Uterus (tissue), 4 donors: Measurements from ENCODE around the gene AUTS2. TPM values are rescaled to one million over a fixed set of nuclear protein-coding genes. Genes with fewer than 3 reads are reported as not detected.

ENCODE experiments used
- DNase-seq, 2 donors: peaks; one replicate each; pipeline ENCODE4 v3.0.0-alpha.2; 2019 to 2020
- H3K27ac ChIP-seq, 2 donors: fragments of 200-600 bp; sonication (generic); 1 replicate in 1 of 2; 2 replicates in 1 of 2; pipeline ENCODE4 v1.5.1; 2016 to 2018
- H3K27me3 ChIP-seq, 2 donors: fragments of 200-600 bp; sonication (generic); one replicate each; pipeline ENCODE4 v1.5.1; 2018 to 2019; ENCODE audit warnings: control low read depth in 1 of 2
- H3K36me3 ChIP-seq, 2 donors: fragments of 200-600 bp; sonication (generic); one replicate each; pipeline ENCODE4 v1.5.1; 2019; ENCODE audit warnings: control low read depth in 1 of 2
- H3K4me1 ChIP-seq, 2 donors: fragments of 200-600 bp; sonication (generic); one replicate each; pipeline ENCODE4 v1.5.1; 2018 to 2019; ENCODE audit warnings: control low read depth in 1 of 2
- H3K4me3 ChIP-seq, 2 donors: fragments of 200-600 bp; sonication (generic); 1 replicate in 1 of 2; 2 replicates in 1 of 2; pipeline ENCODE4 v1.5.1; 2018 to 2019; ENCODE audit warnings: mild to moderate bottlenecking in 1 of 2
- H3K9me3 ChIP-seq, 2 donors: fragments of 200-600 bp; sonication (generic); one replicate each; pipeline ENCODE4 v1.5.1; 2019; ENCODE audit warnings: control low read depth in 1 of 2
- POLR2A ChIP-seq, 2 donors: fragments of 450-650 bp; IDR thresholded peaks; one replicate each; pipeline ENCODE4 v1.6.1; 2016; ENCODE audit warnings: antibody characterized with exemption in 2 of 2, mild to moderate bottlenecking in 1 of 2, moderate library complexity in 1 of 2
- intact Hi-C: fragments of 100-400 bp; cut with DNase I; formaldehyde crosslinking; loops from one replicate; pipeline ENCODE4 v1.15.1; 2023; ENCODE audit warnings: low total_unique reads
- total RNA-seq, 4 donors: library from RNA; depleted of rRNA in 3 of 4; stranded (reverse); fragments of >200 nt in 3 of 4; gene quantifications; one replicate each; pipeline versions ENCODE4 v1.1.0 to v1.2.4, GENCODE V29; 2014 to 2023
- TF ChIP-seq, protein P1 (sequence below), 4 experiments: fragments of 200-600 bp in 2 of 4; fragments of 450-650 bp in 2 of 4; sonication (generic) in 2 of 4; IDR thresholded peaks; one replicate each; pipeline ENCODE4 v1.5.1; 2016 to 2019; ENCODE audit warnings: antibody characterized with exemption in 4 of 4, mild to moderate bottlenecking in 2 of 4, moderate library complexity in 1 of 4
- donor health status: DM: yes; HTN: yes; CAD: no.

Gene AUTS2
- total RNA-seq, 4 donors from 2014 or later: 10.5 to 58.2 (median 30.0) TPM

- DNase-seq: no peak
- Histone ChIP-seq H3K9me3 (no peaks in the 10 kb centered on the region), H3K36me3 (no peaks in the 10 kb centered on the region), H3K27me3 (no peaks in the 10 kb centered on the region), H3K4me3 (no peak overlapping the region), H3K27ac (no peak overlapping the region), H3K4me1 (peaks cover 0 to 4% of the 10 kb centered on the region in 2 donors)
- TF ChIP-seq, protein P1, sequence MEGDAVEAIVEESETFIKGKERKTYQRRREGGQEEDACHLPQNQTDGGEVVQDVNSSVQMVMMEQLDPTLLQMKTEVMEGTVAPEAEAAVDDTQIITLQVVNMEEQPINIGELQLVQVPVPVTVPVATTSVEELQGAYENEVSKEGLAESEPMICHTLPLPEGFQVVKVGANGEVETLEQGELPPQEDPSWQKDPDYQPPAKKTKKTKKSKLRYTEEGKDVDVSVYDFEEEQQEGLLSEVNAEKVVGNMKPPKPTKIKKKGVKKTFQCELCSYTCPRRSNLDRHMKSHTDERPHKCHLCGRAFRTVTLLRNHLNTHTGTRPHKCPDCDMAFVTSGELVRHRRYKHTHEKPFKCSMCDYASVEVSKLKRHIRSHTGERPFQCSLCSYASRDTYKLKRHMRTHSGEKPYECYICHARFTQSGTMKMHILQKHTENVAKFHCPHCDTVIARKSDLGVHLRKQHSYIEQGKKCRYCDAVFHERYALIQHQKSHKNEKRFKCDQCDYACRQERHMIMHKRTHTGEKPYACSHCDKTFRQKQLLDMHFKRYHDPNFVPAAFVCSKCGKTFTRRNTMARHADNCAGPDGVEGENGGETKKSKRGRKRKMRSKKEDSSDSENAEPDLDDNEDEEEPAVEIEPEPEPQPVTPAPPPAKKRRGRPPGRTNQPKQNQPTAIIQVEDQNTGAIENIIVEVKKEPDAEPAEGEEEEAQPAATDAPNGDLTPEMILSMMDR (IDR thresholded peaks at IDR 0.05): no peak
- intact Hi-C loops: no loop called here
Observed at GRCh38 chr7:69700331-69700730, 102.1 kb downstream of the AUTS2 start.

GRCh38 chr7:69701288-69701687 is 103.0 kb downstream of the AUTS2 start:
- TF ChIP-seq, protein P1 (IDR thresholded peaks at IDR 0.05): no peak
- TF ChIP-seq POLR2A (IDR thresholded peaks at IDR 0.05): no peak
- Histone ChIP-seq H3K4me3 (no peak overlapping the region), H3K36me3 (no peaks in the 10 kb centered on the region), H3K9me3 (no peaks in the 10 kb centered on the region), H3K27me3 (no peaks in the 10 kb centered on the region), H3K4me1 (peaks cover 0 to 4% of the 10 kb centered on the region in 2 donors), H3K27ac (no peak overlapping the region)
- intact Hi-C loops: no loop called here
- DNase-seq: no peak

DNA sequence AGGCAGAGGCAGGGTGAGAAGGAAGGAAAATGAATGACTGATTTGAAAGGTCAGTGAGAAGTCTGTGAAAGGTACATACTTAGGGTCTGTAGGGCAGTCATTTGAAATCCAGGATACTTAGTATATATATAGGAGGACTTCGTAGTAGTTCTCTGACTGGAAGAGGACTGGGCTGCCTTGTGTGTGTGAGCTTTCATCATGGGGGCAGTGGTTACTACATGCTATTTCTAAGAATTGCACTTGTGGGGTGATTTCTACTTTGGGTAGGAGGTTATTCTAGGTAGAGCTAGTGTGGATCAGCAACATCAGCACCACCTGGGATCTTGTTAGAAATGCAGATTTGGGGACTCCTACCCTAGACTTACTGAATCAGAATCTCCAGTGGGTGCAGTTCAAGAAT is 104.1 kb downstream of the AUTS2 start:
- TF ChIP-seq POLR2A (IDR thresholded peaks at IDR 0.05): no peak
- TF ChIP-seq, protein P1 (IDR thresholded peaks at IDR 0.05): no peak
- no peaks in the 10 kb centered on the region for H3K9me3 ChIP-seq
- no peak overlapping the region for H3K27ac ChIP-seq
- H3K4me3 ChIP-seq: no peak overlapping the region
- H3K4me1 ChIP-seq: peaks cover 0 to 4% of the 10 kb centered on the region in 2 donors
- H3K27me3 ChIP-seq: no peaks in the 10 kb centered on the region
- intact Hi-C loops: no loop called here
- no peak for DNase-seq
- no peaks in the 10 kb centered on the region for H3K36me3 ChIP-seq

DNA sequence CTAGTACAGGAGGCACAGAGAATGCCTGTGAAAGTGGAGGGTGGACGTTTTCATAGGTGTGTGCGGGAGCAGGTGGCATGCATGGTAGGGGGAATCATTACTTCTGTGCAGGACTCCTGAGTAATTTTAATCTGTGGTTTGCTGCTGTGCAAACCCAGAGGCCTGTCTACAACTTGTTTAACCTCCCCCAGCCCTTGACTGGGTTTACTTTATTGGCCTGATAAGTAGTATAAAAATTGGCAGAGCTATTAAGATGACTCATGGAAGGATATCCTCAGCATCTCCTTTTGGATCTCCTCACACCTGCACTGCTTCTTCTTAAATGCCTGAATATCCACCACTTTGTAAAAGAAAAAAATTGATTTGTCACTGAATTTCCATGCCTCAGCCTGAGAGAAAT is 104.8 kb downstream of the AUTS2 start:
- no peaks in the 10 kb centered on the region for H3K27me3 ChIP-seq
- no peak for TF ChIP-seq POLR2A (IDR thresholded peaks at IDR 0.05)
- TF ChIP-seq, protein P1 (IDR thresholded peaks at IDR 0.05): no peak
- no peaks in the 10 kb centered on the region for H3K9me3 ChIP-seq
- peaks cover 0 to 4% of the 10 kb centered on the region in 2 donors for H3K4me1 ChIP-seq
- H3K27ac ChIP-seq: no peak overlapping the region
- H3K36me3 ChIP-seq: no peaks in the 10 kb centered on the region
- DNase-seq: no peak
- no peak overlapping the region for H3K4me3 ChIP-seq
- intact Hi-C loops: no loop called here

DNA sequence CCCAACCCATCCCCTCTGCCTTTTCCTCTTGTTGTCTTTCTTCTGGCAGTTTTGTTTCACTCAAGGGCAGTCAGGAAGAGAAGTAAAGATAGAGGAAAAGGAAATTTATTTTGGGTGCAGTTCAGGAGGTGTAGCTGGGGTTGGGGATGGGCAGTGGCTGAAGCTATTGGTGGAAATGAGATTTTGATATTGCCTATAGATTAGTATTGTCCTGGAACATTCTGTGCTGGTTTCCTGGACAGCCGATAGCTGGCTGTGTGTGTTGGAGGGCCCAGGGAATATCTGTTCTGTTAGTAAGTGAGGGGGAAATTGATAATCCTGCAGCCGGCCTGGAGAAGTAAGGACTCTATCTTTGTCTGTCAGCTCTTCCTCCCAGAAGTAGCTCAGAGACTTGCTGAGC is 107.8 kb downstream of the AUTS2 start:
- H3K36me3 ChIP-seq: no peaks in the 10 kb centered on the region
- no peaks in the 10 kb centered on the region for H3K27me3 ChIP-seq
- no peak for DNase-seq
- H3K4me3 ChIP-seq: no peak overlapping the region
- no peaks in the 10 kb centered on the region for H3K9me3 ChIP-seq
- intact Hi-C loops: no loop called here
- H3K4me1 ChIP-seq: peaks cover 0 to 4% of the 10 kb centered on the region in 2 donors
- H3K27ac ChIP-seq: no peak overlapping the region
- TF ChIP-seq, protein P1 (IDR thresholded peaks at IDR 0.05): no peak
